Mucosa of stomach (tissue), 1 donor: Measurements from ENCODE around the gene CAB39L.

ENCODE experiments used
- H3K27me3 ChIP-seq: one replicate; pipeline ENCODE4 v1.7.0; 2013; ENCODE audit warnings: mild to moderate bottlenecking, low read length; ENCODE audit not compliant: control insufficient read depth, insufficient read depth
- H3K36me3 ChIP-seq: one replicate; pipeline ENCODE4 v1.7.0; 2013; ENCODE audit warnings: low read length; ENCODE audit not compliant: control insufficient read depth, insufficient read depth
- H3K4me1 ChIP-seq: one replicate; pipeline ENCODE4 v1.7.0; 2013; ENCODE audit warnings: mild to moderate bottlenecking, low read length; ENCODE audit not compliant: control insufficient read depth, insufficient read depth
- H3K4me3 ChIP-seq: one replicate; pipeline ENCODE4 v1.7.0; 2013; ENCODE audit warnings: low read length
- H3K9ac ChIP-seq: one replicate; pipeline ENCODE4 v1.7.0; 2013; ENCODE audit warnings: mild to moderate bottlenecking, low read length, moderate library complexity
- H3K9me3 ChIP-seq: one replicate; pipeline ENCODE4 v1.7.0; 2013; ENCODE audit warnings: mild to moderate bottlenecking, low read length, moderate library complexity; ENCODE audit not compliant: control insufficient read depth
- donor health status: Pancreatic carcinoma.

CAB39L gene

GRCh38 chr13:49376121-49376520 is 67.7 kb downstream of the CAB39L start:
- no peaks in the 10 kb centered on the region for H3K4me1 ChIP-seq
- no peak overlapping the region for H3K4me3 ChIP-seq
- no peaks in the 10 kb centered on the region for H3K36me3 ChIP-seq
- H3K9ac ChIP-seq, result no peak overlapping the region
- no peaks in the 10 kb centered on the region for H3K27me3 ChIP-seq
- no peaks in the 10 kb centered on the region for H3K9me3 ChIP-seq

GRCh38 chr13:49374585-49375290 is 69.1 kb downstream of the CAB39L start:
- Histone ChIP-seq H3K27me3 (no peaks in the 10 kb centered on the region), H3K9me3 (no peaks in the 10 kb centered on the region), H3K9ac (no peak overlapping the region), H3K4me3 (no peak overlapping the region), H3K4me1 (no peaks in the 10 kb centered on the region), H3K36me3 (no peaks in the 10 kb centered on the region)

GRCh38 chr13:49373716-49374115 is 70.1 kb downstream of the CAB39L start:
- Histone ChIP-seq H3K4me3 (no peak overlapping the region), H3K4me1 (no peaks in the 10 kb centered on the region)

GRCh38 chr13:49371943-49372613 is 71.8 kb downstream of the CAB39L start:
- Histone ChIP-seq H3K27me3 (no peaks in the 10 kb centered on the region), H3K4me3 (no peak overlapping the region), H3K36me3 (no peaks in the 10 kb centered on the region), H3K9ac (no peak overlapping the region), H3K4me1 (no peaks in the 10 kb centered on the region), H3K9me3 (no peaks in the 10 kb centered on the region)

More at GRCh38 chr13:49373716-49374115, 70.1 kb downstream of the CAB39L start:
- Histone ChIP-seq H3K27me3 (no peaks in the 10 kb centered on the region), H3K36me3 (no peaks in the 10 kb centered on the region), H3K9ac (no peak overlapping the region), H3K9me3 (no peaks in the 10 kb centered on the region)

- H3K4me1 ChIP-seq, result no peaks in the 10 kb centered on the region
- no peak overlapping the region for H3K9ac ChIP-seq
- H3K36me3 ChIP-seq, result no peaks in the 10 kb centered on the region
Measured at GRCh38 chr13:49370371-49370770, 73.5 kb downstream of the CAB39L start.

GRCh38 chr13:49369866-49370265 is 74.0 kb downstream of the CAB39L start:
- Histone ChIP-seq H3K9ac (no peak overlapping the region), H3K27me3 (no peaks in the 10 kb centered on the region), H3K4me3 (no peak overlapping the region), H3K4me1 (no peaks in the 10 kb centered on the region), H3K9me3 (no peaks in the 10 kb centered on the region), H3K36me3 (no peaks in the 10 kb centered on the region)

More at GRCh38 chr13:49370371-49370770, 73.5 kb downstream of the CAB39L start:
- Histone ChIP-seq H3K9me3 (no peaks in the 10 kb centered on the region), H3K27me3 (no peaks in the 10 kb centered on the region), H3K4me3 (no peak overlapping the region)

GRCh38 chr13:49368688-49369087 is 75.2 kb downstream of the CAB39L start:
- no peaks in the 10 kb centered on the region for H3K9me3 ChIP-seq
- no peak overlapping the region for H3K4me3 ChIP-seq
- no peaks in the 10 kb centered on the region for H3K27me3 ChIP-seq
- H3K36me3 ChIP-seq, result no peaks in the 10 kb centered on the region
- no peaks in the 10 kb centered on the region for H3K4me1 ChIP-seq
- no peak overlapping the region for H3K9ac ChIP-seq

- Histone ChIP-seq H3K36me3 (no peaks in the 10 kb centered on the region), H3K9me3 (no peaks in the 10 kb centered on the region), H3K27me3 (no peaks in the 10 kb centered on the region), H3K4me1 (no peaks in the 10 kb centered on the region), H3K9ac (no peak overlapping the region), H3K4me3 (no peak overlapping the region)
Measured at GRCh38 chr13:49367640-49368422, 76.0 kb downstream of the CAB39L start.

- Histone ChIP-seq H3K27me3 (no peaks in the 10 kb centered on the region), H3K9ac (no peak overlapping the region), H3K4me3 (no peak overlapping the region), H3K36me3 (no peaks in the 10 kb centered on the region), H3K9me3 (no peaks in the 10 kb centered on the region), H3K4me1 (no peaks in the 10 kb centered on the region)
Measured at GRCh38 chr13:49366841-49367240, 77.0 kb downstream of the CAB39L start.

GRCh38 chr13:49357694-49358093 is 86.2 kb downstream of the CAB39L start:
- no peak overlapping the region for H3K9ac ChIP-seq
- no peaks in the 10 kb centered on the region for H3K4me1 ChIP-seq
- H3K9me3 ChIP-seq, result no peaks in the 10 kb centered on the region
- no peak overlapping the region for H3K4me3 ChIP-seq
- H3K36me3 ChIP-seq, result no peaks in the 10 kb centered on the region
- no peaks in the 10 kb centered on the region for H3K27me3 ChIP-seq

- Histone ChIP-seq H3K9me3 (no peaks in the 10 kb centered on the region), H3K27me3 (no peaks in the 10 kb centered on the region), H3K9ac (no peak overlapping the region), H3K36me3 (no peaks in the 10 kb centered on the region), H3K4me3 (no peak overlapping the region), H3K4me1 (no peaks in the 10 kb centered on the region)
Measured at GRCh38 chr13:49356223-49356622, 87.6 kb downstream of the CAB39L start.

GRCh38 chr13:49354719-49355118 is 89.1 kb downstream of the CAB39L start:
- Histone ChIP-seq H3K4me3 (no peak overlapping the region), H3K27me3 (no peaks in the 10 kb centered on the region), H3K36me3 (no peaks in the 10 kb centered on the region), H3K9ac (no peak overlapping the region), H3K9me3 (no peaks in the 10 kb centered on the region), H3K4me1 (no peaks in the 10 kb centered on the region)
